GM23338 (cell line): ENCODE measurements around the gene GPC6. TPM values are rescaled to one million over a fixed set of nuclear protein-coding genes. Genes with fewer than 3 reads are reported as not detected.

Source experiments
- ATAC-seq: fragments of 200-7000 bp; cut with Tn5 transposase; 3 replicates; pipeline ENCODE4 v1.9.1; 2020
- DNase-seq: peaks from one replicate; pipeline ENCODE4 v3.0.0-alpha.2; 2015; ENCODE audit warnings: low spot score
- H2AFZ ChIP-seq: fragments of 200-600 bp; sonication (generic); 2 replicates; pipeline ENCODE4 v1.8.0; 2016; ENCODE audit warnings: antibody characterized with exemption, mild to moderate bottlenecking, moderate library complexity
- H3F3A ChIP-seq: fragments of 200-600 bp; sonication (generic); replicated peaks from 2 replicates; pipeline ENCODE4 v1.8.0; 2017; ENCODE audit warnings: antibody characterized with exemption, mixed run types, low read depth
- H3K27ac ChIP-seq: fragments of 200-600 bp; sonication (generic); 2 replicates; pipeline ENCODE4 v1.6.1; 2016; ENCODE audit warnings: low read depth
- H3K27me3 ChIP-seq: fragments of 200-600 bp; sonication (generic); 2 replicates; pipeline ENCODE4 v1.8.0; 2016; ENCODE audit warnings: mild to moderate bottlenecking, mixed run types, moderate library complexity; ENCODE audit not compliant: insufficient read depth
- H3K36me3 ChIP-seq: fragments of 200-600 bp; sonication (generic); 2 replicates; pipeline ENCODE4 v1.8.0; 2016; ENCODE audit warnings: mild to moderate bottlenecking; ENCODE audit not compliant: insufficient read depth
- H3K4me1 ChIP-seq: fragments of 200-600 bp; sonication (generic); 2 replicates; pipeline ENCODE4 v1.8.0; 2016; ENCODE audit warnings: mild to moderate bottlenecking, moderate library complexity; ENCODE audit not compliant: insufficient read depth
- H3K4me2 ChIP-seq: fragments of 200-600 bp; sonication (generic); 2 replicates; pipeline ENCODE4 v1.7.1; 2017; ENCODE audit warnings: mixed run types
- H3K4me3 ChIP-seq: fragments of 200-600 bp; sonication (generic); 2 replicates; pipeline ENCODE4 v1.6.1; 2016; ENCODE audit warnings: mixed run types
- H3K79me2 ChIP-seq: fragments of 200-600 bp; sonication (generic); replicated peaks from 2 replicates; pipeline ENCODE4 v1.8.0; 2017; ENCODE audit warnings: mild to moderate bottlenecking; ENCODE audit not compliant: insufficient read depth
- H3K9me2 ChIP-seq: fragments of 200-600 bp; sonication (generic); 2 replicates; pipeline ENCODE4 v1.8.0; 2017; ENCODE audit not compliant: insufficient read depth
- H4K20me1 ChIP-seq: fragments of 200-600 bp; sonication (generic); replicated peaks from 2 replicates; pipeline ENCODE4 v1.8.0; 2017; ENCODE audit warnings: mild to moderate bottlenecking; ENCODE audit not compliant: insufficient read depth
- H3K27ac Mint-ChIP-seq: 2 replicates; pipeline ENCODE4 v1.8.0; 2020; ENCODE audit warnings: inconsistent platforms, mild to moderate bottlenecking, moderate library complexity, mixed read lengths
- H3K27me3 Mint-ChIP-seq: 3 replicates; pipeline ENCODE4 v1.8.0; 2022; ENCODE audit warnings: low read depth, mild to moderate bottlenecking, moderate library complexity, mixed read lengths, inconsistent platforms; ENCODE audit not compliant: insufficient read depth, poor library complexity
- H3K36me3 Mint-ChIP-seq: 3 replicates; pipeline ENCODE4 v1.8.0; 2021; ENCODE audit warnings: low read depth, mild to moderate bottlenecking, inconsistent platforms, moderate library complexity, mixed read lengths
- H3K4me1 Mint-ChIP-seq: 3 replicates; pipeline ENCODE4 v1.8.0; 2020; ENCODE audit warnings: mild to moderate bottlenecking, inconsistent platforms, mixed read lengths
- H3K4me3 Mint-ChIP-seq: 3 replicates; pipeline ENCODE4 v1.8.0; 2021; ENCODE audit warnings: moderate library complexity, mild to moderate bottlenecking, inconsistent platforms, mixed read lengths
- H3K9me3 Mint-ChIP-seq: 3 replicates; pipeline ENCODE4 v1.8.0; 2020; ENCODE audit warnings: moderate library complexity, mild to moderate bottlenecking, inconsistent platforms, mixed read lengths
- CREB1 ChIP-seq: fragments of 250-450 bp; sonication (Bioruptor Pico); IDR thresholded peaks from 2 replicates; pipeline ENCODE4 v1.5.0; 2020; ENCODE audit warnings: low read depth, mild to moderate bottlenecking, moderate library complexity
- CTCF ChIP-seq, 2 experiments: fragments of 200-600 bp in 1 of 2; sonication (generic) in 1 of 2; conservative IDR thresholded peaks; 2 replicates each; pipeline versions ENCODE4 v1.5.1 to v1.6.1; 2016 to 2017; ENCODE audit warnings: antibody characterized with exemption in 2 of 2, low read depth in 2 of 2, mild to moderate bottlenecking in 2 of 2, moderate library complexity in 1 of 2
- EZH2 ChIP-seq: fragments of 200-600 bp; sonication (generic); IDR thresholded peaks from one replicate; pipeline ENCODE4 v1.8.0; 2017; ENCODE audit warnings: antibody characterized with exemption, mild to moderate bottlenecking, low read depth; ENCODE audit not compliant: unreplicated experiment
- EZH2phosphoT487 ChIP-seq: fragments of 200-600 bp; sonication (generic); IDR thresholded peaks from one replicate; pipeline ENCODE4 v1.8.1; 2018; ENCODE audit warnings: antibody characterized with exemption; ENCODE audit not compliant: unreplicated experiment
- JUNB ChIP-seq: IDR thresholded peaks from one replicate; pipeline ENCODE4 v1.6.1; 2016; ENCODE audit warnings: antibody characterized with exemption; ENCODE audit not compliant: unreplicated experiment
- NANOG ChIP-seq: IDR thresholded peaks from 2 replicates; pipeline ENCODE4 v1.6.1; 2016; ENCODE audit warnings: antibody characterized with exemption, borderline replicate concordance
- POLR2AphosphoS5 ChIP-seq: IDR thresholded peaks from 2 replicates; pipeline ENCODE4 v1.6.1; 2016; ENCODE audit warnings: antibody characterized with exemption, low read depth
- STAT1 ChIP-seq: IDR thresholded peaks from one replicate; pipeline ENCODE4 v1.6.1; 2016; ENCODE audit warnings: antibody characterized with exemption; ENCODE audit not compliant: unreplicated experiment
- ZNF114 ChIP-seq: fragments of 250-450 bp; sonication (Bioruptor Pico); IDR thresholded peaks from 2 replicates; pipeline ENCODE4 v1.5.0; 2020; ENCODE audit warnings: mild to moderate bottlenecking, moderate library complexity
- ZNF331 ChIP-seq: fragments of 250-450 bp; sonication (Bioruptor Pico); IDR thresholded peaks from 2 replicates; pipeline ENCODE4 v1.5.0; 2020; ENCODE audit warnings: low read depth, mild to moderate bottlenecking, moderate library complexity
- ZNF462 ChIP-seq: fragments of 250-450 bp; sonication (Bioruptor Pico); IDR thresholded peaks from 2 replicates; pipeline ENCODE4 v1.5.0; 2020; ENCODE audit warnings: mild to moderate bottlenecking, moderate library complexity
- polyA plus RNA-seq: library from polyadenylated mRNA; unstranded; fragments of >200 nt; fragmentation: Nextera tagmentation; extraction: Ambion mirVana; gene quantifications from 2 replicates; pipeline ENCODE4 v1.2.1, GENCODE V29; 2016
- total RNA-seq: library from RNA; depleted of rRNA; stranded (reverse); fragments of >200 nt; shearing (Covaris generic); gene quantifications from 2 replicates; pipeline ENCODE4 v1.2.3, GENCODE V29; 2014
- TF ChIP-seq, protein P1 (sequence below): IDR thresholded peaks from 2 replicates; pipeline ENCODE4 v1.6.1; 2016; ENCODE audit warnings: antibody characterized with exemption

Gene GPC6
- total and polyA plus RNA-seq, 2 experiments from 2014 or later, result 6.4 to 28.6 TPM

DNA sequence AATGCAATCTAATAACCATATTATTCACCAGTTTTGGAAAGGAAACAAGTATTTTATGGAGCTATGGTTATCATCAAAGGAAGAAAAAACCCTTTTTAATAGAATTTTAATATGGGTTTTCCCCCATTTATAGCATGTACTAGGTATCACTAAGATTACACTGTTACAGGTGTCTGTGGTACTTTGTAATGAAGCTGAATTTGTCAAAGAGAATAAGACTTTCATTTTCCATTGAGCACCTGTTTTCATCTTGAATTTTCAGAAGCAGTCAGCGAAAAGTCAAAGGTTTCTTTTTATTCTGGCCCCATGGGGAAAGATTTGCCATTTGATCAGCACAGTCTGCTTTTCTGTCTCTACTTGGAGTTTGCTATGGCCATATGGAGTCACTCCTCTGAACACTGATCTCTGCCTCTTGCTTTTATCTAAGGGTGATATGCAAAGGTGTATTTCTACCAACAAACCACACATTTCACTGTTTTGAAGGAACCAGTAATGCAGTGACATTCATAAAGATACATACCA lies 662.9 kb downstream of the GPC6 start (continued):
- TF ChIP-seq ZNF462 (CRISPR knock-in tag) (no peak), CREB1 (no peak), STAT1 (no peak)

GRCh38 chr13:93899981-93900380 lies 673.4 kb downstream of the GPC6 start:
- Histone ChIP-seq H3K36me3 (no peaks in the 10 kb centered on the region), H3K4me2 (no peak overlapping the region), H3K27me3 (no peaks in the 10 kb centered on the region), H2AFZ (no peak overlapping the region), H3K79me2 (no peaks in the 10 kb centered on the region), H4K20me1 (no peaks in the 10 kb centered on the region), H3K4me1 (no peaks in the 10 kb centered on the region), H3K9me2 (no peaks in the 10 kb centered on the region), H3K4me3 (no peak overlapping the region), H3K27ac (no peak overlapping the region), H3F3A (no peaks in the 10 kb centered on the region)
- DNase-seq (no peak), ATAC-seq (no peak)
- H3K4me1 Mint-ChIP-seq, result peaks cover 2% of the 10 kb centered on the region; the same call in 2 of the 3 replicates
- H3K27me3 Mint-ChIP-seq, result no peaks in the 10 kb centered on the region
- H3K36me3 Mint-ChIP-seq, result no peaks in the 10 kb centered on the region
- H3K27ac Mint-ChIP-seq, result no peak overlapping the region
- no peaks in the 10 kb centered on the region for H3K9me3 Mint-ChIP-seq
- no peak overlapping the region for H3K4me3 Mint-ChIP-seq
- no peak for TF ChIP-seq ZNF114 (CRISPR knock-in tag)
- TF ChIP-seq CREB1, result no peak
- TF ChIP-seq, protein P1, sequence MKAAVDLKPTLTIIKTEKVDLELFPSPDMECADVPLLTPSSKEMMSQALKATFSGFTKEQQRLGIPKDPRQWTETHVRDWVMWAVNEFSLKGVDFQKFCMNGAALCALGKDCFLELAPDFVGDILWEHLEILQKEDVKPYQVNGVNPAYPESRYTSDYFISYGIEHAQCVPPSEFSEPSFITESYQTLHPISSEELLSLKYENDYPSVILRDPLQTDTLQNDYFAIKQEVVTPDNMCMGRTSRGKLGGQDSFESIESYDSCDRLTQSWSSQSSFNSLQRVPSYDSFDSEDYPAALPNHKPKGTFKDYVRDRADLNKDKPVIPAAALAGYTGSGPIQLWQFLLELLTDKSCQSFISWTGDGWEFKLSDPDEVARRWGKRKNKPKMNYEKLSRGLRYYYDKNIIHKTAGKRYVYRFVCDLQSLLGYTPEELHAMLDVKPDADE, result no peak
- TF ChIP-seq EZH2phosphoT487, result no peak
- TF ChIP-seq JUNB, result no peak
- no peak for TF ChIP-seq NANOG
- no peak for TF ChIP-seq ZNF331 (CRISPR knock-in tag)
- no peak for TF ChIP-seq CTCF (conservative IDR thresholded peaks at IDR 0.05; ENCODE audit: low read depth in 2 of 2)
- no peak for TF ChIP-seq STAT1
- no peak for TF ChIP-seq POLR2AphosphoS5
- TF ChIP-seq EZH2, result no peak
